HS-5 (cell line): ENCODE measurements around the gene KRT12.

Experiments
- DNase-seq: peaks from one replicate; pipeline ENCODE4 v3.0.0-alpha.2; 2012; ENCODE audit warnings: low read depth

The KRT12 gene

DNA sequence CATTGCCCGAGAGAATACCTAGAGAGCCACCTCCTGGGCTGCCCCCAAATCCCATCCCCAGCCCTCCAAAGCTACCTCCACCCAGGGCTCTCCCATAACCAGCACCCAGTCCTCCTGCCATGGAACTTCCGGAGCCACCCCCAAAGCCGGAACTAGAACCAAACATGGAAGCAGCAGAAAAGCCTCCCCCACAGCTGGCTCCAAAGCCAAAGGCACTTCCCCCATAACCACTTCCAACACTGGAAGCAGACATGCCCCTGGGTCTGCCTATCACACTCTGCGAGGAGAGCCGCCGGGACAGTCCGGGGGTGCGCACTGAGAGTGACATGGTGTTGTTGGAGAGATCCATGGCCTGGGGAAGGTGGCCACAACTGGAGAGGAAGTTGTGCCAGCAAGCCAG is at the start of gene KRT12:
Gene KRT12 (minus strand): TSS at position 386 of the 400 bp plus-strand sequence. CDS start 37 bp downstream, at position 349.
- no peak for DNase-seq

DNA sequence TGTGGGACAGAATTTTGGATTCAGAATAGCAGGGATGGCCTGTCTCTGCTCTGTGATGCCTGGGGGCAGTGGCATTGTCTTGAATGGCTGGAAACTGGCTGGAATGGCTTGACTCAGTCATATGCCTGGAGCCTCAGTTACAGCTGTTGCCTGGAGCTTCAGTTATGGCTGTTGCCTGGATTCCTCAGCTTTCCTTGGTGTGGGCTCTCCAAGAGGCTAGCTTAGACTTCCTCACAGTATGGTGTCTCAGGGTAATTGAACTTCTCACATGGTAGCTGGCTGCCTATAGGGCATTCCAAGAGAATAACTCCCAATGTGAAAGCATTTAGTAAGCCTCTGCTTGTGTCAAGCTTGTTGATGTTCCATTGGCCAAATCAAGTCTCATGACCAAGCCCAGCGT is 49.3 kb upstream of the KRT12 start:
- no peak for DNase-seq

DNA sequence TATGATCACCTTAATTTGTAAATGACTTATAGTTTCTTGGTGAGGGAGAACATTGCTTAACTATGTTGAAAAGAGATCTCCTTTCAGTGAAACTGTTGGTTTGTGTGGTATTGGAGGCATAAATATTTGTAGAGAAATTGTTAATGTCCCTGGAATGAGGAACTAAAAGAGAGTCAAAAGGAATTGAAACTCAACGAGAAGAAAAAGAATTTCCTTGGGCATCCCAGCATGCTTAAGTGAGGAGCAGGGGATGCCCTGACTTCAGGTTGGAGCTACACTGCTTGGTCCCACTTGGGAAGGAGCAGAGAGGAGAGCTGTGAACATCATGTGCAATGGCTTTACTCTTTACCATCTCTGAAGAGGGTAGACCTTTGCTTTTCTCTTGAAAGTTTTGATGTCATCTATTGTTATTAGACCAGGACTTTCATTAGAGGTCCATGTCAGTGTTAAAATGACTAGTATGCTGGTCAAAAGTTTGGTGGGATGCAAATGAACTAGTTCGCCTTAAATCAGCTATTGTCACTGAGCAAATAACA is 48.8 kb upstream of the KRT12 start:
- DNase-seq: no peak

DNA sequence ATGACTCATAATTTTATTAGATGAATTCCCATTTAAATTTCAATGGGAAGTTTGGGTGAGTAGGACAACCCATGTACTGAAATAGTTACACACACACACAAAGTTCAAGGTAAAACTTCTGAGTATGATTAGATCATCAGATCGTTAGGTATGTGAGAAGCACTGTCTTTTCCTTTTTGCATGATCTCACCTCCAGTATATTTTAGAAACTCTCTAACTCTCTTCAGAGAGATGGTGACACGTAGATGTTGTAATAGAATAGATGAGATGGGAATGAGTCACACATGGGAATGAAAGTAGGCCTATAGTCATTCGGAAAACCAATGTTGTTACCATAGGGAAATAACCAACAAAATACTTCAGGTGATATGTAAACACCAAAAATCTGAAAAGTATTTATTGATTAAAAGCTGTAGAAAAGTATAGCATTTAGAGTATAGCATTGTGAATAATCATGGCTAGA is 48.2 kb upstream of the KRT12 start:
- peak; percentile 92 for DNase-seq

DNA sequence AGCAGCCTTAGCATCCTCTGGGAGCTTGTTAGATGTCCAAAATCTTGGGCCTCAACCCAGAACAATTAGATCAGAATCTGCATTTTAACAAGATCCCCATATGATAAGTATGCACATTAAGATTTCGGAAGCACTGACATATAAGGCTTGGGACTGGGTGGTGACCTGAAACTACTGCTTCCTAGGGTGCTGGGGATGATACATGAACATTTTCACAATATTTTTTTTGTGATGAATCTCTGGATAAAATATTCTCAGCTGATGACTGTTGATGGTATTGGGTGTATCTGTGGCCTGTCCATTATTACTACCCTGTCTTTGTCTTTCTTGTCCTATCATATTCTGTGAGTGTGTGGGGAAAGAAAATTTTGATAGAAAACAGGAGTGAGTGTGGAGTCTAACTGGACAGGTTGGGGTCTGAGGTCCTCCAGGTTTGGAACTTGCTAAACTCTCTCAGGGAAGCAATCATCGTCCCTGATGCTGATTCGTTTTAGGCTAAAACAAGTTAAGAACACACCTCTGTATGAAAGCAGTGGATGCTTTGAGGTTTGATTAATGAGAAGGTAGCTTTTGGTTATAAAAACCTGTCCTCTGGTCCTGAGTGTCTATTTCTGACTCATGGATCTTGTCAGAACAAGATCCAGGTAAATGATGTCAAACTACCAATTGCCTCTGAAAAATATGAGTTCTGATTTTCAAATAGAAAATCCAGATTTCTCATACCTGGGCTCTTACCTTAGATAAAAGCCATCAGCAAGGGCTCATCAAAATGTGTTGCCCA is 47.2 kb upstream of the KRT12 start:
- no peak for DNase-seq

DNA sequence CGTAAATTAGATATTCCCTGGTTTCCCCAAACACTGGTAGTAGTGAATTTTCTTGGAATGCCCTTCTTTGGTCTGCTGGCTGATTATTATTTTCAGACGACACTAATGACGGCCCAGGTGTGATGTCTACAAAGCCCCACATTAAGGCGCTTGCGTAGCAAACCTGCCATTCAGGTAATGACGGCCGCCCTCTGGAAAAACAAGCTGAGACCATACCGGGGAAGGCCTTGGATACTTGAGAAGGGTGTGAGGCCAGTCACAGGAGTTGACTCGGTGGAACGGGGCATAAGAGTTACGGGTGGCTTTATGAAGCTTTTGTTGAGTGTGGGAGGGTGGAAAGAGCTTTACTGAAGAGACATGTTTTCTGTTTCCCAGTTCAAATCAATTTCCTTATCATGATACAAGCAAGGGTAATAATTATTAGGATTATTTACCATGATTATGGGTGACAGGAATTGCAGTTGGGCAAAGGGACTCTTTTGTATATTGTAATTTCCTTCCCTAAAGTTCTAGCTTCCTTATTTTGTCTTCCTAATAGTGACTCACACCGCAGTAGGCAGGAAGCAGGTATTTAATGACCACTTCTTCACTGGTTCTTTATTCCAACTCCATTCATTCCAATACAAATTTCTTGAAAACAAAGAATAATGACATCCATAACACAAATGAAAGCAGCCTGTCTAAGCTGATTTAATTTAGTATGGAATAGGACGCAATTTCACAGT is 45.6 kb upstream of the KRT12 start:
- DNase-seq: no peak

DNA sequence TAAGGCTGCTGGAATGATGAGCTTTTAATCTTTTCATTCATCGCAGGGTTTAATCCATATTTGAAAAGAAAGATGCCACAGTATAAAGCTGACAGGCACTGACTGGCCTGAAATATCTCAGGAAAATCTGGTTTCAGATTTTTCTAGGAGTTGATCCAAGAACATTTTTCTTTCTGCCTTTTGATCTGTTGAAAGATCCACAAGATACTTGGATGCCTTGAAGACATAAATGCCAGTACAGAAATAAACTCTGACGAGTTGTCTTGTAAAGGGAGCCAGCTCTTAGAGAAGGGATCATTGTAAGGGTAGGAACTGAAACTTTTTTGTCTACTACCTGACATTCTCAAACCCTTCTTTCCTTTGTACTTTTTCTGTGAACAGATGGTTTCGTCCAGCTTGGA is 43.4 kb upstream of the KRT12 start:
- no peak for DNase-seq

DNA sequence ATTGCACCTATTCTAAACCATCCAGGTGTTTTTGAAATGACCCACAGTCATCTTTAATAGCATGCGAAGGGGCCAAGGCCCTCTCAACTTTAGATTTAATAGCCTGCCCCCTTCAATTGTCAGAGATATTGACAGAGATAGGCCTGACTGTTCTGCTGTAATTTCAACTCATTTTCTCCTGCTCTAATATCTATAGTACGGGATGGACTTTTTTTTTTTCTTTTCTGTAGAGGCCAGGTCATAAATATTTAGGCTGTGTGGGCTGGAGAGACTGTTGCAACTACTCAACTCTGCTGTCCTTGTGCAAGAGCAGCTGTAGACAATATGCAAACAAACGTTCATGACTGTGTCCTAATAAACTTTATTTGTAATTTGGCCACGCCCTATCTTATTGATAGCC is 42.7 kb upstream of the KRT12 start:
- no peak for DNase-seq

DNA sequence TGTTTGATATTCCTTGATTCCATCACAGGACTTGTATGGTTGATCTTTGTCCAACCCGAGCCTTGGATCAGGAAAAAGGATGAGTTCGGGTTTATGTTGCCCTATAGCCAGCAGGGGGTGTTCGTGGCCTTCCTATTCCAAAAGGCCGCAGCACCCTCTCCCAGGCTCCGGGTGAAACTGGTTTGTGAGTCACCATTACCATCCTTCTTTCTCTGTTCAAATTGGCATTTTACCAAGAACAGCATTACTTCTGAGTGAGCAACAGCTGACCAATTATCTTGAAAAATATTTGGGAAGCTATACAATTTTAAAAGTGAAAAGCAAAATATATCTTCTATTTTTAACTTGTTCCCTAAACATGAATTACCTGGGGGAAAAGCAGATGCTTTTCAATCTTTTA is 42.3 kb upstream of the KRT12 start:
- peak; percentile 89 for DNase-seq

DNA sequence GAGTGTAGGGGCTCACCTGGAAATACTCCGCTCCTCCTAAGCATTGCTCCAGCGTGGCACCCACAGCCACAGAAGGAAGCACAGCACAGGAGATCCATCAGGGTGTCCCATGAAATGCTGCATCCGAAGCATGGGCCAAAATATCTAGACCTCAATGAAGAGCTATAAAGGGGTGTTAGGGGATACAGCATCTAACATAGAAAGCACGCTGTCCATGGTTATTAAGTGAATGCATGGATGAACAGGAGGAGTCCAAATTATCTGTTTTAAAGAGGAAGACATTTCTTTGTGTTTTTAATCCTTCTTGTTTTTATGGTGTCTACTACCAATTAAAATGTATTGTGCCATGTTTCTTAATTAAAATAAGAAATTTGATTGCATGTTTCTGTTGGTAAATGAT is 39.6 kb upstream of the KRT12 start:
- no peak for DNase-seq

DNA sequence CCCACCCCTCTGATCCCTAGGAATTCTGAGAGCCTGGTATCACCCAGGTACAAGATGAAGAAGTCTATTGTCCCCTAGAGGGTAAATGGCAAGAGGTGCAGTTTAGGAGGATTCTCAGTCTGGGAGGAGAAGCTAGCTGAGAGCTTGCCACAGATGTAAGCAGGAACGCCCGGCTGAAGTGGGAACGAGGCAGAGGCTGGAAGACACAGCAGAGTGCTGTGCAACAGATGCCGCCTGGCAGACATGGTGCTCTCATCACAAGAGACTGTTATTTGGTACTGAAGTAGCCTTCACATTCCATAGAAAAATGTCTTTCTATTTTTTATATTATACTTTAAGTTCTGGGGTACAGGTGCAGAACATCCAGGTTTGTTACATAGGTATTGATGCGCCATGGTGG is 38.3 kb upstream of the KRT12 start:
- no peak for DNase-seq

DNA sequence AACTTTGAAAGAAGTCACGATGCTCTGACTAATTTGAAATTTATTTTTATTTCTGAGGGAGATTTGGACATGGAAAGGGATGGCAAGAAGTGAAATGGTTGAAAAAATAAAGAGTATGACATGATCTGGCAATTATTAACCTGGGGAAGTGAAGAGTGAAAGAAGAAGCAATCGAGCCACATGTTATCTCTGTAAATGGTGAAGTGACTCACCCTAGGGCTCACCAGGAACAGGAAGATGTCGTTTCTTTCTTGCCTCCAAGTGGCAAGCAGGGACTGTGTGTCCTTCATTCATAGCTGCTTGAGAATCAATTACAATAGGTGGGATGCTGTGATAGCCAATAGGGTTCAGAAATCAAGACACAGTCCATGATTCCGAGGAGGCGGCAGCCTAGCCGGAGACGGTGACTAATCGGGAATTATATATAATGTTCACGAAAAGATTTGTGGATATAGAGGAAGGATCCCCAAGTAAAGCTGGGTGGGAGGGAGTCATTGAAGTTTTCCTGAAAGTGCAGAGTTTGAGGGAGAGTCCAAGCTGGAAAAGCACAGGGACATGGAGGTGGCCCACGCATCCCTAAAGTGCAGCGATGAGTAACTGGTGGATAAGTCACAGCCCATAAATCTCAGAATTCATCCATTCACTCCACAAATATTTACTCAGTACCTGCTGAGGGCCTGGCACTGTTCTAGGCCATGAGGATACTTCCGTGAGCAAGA is 36.3 kb upstream of the KRT12 start:
- DNase-seq: no peak

DNA sequence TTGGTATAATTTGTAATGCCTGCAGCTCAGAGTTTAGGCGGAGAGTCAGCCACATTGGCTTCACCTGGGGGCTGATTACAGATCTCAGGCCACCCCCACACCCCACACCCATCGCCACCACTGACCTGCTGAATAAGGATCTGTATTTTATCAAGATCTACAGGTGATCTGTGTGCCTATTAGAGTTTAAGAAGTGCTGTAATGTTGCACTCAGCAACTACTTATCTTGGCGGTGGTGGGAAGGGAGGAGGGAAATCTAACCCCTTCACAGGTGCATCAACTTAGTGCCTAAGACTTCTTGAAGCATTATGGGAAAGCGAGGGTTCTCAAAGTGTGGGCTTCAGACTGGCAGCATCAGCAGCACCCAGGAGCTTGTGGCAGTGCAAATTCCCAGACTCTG is 35.5 kb upstream of the KRT12 start:
- no peak for DNase-seq

DNA sequence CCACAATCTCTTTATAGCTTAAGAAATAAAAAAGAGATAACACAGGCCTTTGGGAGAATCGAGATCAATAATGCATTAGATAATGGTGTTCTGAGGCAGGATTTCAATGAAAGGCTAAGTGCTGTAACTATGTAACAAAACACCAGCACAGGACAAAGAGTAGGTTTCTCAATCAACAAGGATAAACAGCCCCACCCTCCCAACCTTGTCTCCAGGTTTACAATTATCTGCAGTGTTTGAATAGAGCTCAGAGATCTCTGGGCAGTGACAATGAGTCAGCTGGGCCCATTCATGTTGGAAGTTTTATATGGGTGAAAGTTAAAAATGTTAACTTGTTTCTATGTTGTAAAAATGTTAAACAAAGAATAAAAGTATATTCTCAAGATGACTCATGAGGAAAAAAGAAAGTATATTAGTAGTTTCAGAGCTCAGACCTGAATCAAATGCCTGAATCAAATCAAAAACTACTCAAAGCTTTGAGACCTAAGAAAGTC is 35.0 kb upstream of the KRT12 start:
- DNase-seq: no peak

DNA sequence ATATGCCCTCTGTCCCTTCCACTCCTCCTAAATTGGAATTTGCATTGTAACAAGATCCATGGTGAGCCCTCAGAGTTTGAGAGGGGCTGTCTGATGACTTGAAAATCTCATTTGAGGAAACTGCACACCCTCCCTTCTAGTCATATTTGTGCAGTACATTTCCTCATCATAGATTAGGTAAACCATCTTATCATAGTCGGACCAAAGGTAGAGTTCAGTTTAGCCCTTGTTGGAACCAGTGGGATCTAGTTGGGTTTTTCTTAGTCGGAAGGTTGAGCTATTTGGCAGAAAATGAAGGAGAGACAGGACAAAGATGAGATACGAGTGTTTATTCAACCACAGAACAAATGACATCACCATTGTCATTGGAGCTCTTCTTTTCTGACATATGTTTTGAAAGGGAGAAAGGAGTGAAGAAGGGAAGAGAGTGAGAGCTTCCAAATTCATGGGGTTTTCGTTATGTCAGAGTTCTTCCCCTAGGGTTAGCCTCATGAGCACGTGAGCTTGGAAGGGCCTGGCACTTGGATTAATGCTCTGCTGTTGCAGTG is 33.9 kb upstream of the KRT12 start:
- DNase-seq: no peak

DNA sequence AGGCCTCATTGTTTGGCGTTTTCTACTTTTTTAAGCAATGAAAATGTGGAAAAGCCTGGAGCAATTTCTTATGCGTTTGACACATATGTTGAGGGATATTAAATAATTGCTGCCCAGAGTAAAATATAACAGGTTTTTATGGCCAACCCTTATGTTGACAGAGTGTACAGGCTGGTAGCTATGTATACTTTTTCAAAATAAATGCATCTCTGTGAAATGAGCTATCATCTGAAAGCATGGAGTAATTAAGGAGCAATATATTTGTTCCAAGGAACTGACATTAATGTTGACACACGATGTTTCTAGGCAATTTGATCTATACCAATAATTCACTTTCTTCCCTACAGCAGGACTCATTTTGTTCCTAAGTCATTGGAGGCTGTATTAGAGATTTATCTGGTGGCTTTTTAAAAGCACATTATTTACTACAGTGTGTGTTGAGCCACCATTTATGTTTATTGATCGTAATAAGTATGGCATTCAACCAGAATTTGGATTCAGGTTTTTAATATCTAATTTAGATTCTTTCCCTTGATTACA is 30.0 kb upstream of the KRT12 start:
- DNase-seq: no peak

DNA sequence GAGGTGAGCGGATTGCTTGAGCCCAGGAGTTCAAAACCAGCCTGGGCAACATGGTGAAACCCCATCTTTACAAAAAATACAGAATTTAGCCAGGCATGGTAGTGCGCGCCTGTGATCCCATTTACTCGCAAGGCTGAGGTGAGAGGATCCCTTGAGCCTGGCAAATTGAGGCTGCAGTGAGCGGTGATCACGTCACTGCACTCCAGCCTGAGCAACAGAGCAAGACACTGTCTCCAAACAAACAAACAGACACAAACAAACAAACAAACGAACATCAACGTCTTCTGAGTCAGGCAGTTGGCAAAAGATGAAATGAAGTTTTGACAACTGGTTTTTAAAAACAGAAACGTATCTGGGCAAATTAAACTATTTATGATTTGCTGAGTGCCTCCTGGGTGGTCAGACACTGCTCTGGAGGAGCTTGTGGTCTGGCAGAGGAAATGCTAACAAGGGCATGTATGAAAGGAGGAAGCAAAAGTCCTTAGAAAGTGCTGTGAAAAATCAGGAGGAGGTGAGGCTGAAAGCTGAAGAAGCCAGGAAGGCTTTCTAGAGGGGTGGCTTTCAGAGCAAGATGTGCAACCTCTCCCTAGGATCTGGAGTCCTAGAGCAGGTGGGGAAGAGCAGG is 28.2 kb upstream of the KRT12 start:
- no peak for DNase-seq

DNA sequence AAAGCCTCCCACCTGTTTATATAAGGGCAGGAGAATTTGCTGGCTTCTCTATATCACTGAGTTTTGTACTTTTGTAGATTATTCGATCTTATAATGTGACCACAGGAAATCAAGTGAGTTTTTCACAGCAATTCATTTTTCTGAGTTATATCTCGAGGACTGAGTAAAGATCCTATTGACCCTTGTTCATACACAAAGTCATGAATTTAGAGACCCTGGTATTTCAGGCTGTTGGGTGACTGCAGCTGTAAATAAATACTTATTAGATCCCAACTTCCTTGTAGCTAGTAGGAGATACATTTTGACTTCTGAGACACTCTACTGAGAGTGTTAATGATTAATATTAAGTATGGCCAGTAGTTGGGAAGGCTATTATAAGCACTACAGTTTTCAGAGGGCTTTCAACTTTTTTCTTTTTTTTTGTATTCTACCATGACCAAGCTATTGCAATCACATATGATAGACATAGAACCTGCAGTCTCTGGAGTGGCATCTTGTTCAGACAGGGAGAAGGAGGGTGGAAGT is 21.2 kb upstream of the KRT12 start:
- no peak for DNase-seq

DNA sequence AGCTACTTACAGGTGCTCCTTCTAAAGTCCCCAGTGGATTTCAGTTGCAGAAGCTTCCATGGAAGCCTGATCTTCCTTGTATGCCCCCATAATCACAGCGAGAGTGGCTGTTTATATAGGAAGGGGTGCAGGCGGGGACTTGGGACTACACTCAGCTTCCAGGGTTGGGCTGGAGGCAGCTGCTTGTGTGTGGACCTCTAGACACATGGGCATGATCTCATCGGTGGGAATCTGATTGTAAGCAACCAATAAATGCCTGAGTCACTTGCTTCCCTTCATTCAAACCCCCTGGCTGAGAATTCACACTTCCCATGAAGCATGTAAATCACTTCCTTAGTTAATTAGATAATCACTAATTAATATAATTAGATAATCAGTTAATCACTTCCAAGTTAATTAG is 19.1 kb upstream of the KRT12 start:
- DNase-seq: no peak

DNA sequence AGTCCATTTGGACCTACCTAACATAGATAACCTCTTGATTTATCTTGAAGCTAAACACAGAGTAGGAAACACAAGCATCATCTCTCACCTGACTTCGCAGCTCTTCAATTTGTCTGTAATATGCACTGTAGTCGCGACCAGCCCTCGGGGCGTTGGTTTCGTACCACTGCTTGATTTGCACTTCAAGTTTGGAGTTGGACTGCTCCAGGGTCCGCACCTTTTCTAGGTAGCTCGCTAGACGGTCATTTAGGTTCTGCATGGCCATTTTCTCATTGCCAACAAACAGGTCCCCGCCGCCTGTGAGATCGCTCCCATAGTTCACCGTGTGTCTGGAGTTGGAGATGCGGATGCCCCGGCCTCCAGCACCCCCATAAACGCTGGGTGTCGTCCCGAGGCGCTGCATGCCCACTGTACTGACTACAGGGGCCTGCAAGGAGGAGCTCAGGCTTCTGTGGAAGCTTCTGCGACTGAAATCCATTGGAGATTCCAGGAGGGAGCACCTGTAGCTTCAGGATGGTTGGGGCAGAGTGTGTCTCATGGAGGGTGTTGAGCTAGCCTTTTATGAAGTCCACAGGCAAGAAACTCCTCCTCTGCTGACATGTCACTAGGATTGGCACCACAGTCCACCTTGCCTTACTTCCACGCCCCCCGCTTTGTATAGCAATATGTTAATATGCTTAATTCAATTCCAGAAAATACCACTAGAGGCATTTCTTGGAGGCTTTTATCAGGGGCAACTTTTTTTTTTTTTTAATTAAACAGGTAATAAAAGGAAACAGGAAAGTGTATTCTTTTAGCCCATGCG is 17.9 kb upstream of the KRT12 start, which contains the start of gene KRT20:
Gene KRT20 (minus strand): TSS at position 535 of the 805 bp plus-strand sequence. CDS start 57 bp downstream, at position 478.
- no peak for DNase-seq
